SHP77 (cell line): ENCODE data around the gene EAPP.
"Not testable (repeated sequence)": the region's sequence is repeated elsewhere in the genome, so short reads cannot be mapped to it uniquely, and the experiment has no call there.

ENCODE experiments used
- DNase-seq, 2 experiments: peaks; one replicate each; lab custom pipeline; 2025; lab: John Stamatoyannopoulos, UW

The EAPP gene

DNA sequence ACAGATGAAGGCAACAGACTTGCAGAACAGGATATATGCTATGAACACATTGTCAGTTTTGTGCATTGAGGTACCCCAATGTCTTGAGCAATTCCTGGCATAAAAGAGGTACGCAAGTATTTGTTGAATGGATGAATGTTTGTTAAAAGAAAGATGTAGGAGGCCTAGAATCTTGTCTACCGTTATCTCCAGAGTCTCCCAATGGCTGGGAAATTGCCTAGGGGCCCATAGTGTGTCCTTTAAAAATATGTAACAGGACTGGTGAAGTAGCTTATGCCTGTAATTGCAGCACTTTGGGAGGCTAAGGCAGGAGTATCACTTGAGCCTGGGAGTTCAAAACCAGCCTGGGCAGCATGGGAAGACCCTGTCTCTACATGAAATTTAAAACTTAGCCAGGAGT is 57.0 kb downstream of the EAPP start:
- no peak for DNase-seq

DNA sequence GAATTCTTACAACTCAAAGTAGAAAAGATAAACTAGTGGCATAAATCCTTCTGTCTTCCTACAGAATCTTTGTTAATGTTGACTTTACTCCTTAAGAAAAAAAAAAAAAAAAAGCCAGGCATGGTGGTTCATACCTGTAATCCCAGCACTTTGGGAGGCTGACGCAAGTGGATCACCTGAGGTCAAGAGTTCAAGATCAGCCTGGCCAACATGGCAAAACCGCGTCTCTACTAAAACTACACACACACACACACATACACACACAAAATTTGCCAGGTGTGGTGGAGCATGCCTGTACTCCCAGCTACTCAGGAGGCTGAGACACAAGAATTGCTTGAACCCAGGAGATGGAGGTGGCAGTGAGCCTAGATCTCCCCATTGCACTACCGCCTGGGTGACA is 59.8 kb downstream of the EAPP start:
- no peak for DNase-seq

DNA sequence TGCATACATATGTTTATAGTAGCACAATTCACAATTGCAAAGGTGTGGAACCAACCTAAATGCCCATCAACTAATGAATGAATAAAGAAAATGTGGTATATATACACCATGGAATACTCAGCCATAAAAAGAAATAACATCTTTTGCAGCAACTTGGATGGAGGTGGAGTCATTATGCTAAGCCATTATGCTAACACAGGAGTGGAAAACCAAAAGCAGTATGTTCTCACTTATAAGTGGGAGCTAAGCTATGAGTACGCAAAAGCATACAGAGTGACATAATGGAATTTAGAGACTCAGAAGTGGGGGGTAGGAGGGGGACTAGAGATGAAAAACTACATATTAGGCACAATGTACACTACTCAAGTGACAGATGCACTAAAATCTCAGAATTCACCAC is 61.2 kb downstream of the EAPP start:
- DNase-seq: no peak

DNA sequence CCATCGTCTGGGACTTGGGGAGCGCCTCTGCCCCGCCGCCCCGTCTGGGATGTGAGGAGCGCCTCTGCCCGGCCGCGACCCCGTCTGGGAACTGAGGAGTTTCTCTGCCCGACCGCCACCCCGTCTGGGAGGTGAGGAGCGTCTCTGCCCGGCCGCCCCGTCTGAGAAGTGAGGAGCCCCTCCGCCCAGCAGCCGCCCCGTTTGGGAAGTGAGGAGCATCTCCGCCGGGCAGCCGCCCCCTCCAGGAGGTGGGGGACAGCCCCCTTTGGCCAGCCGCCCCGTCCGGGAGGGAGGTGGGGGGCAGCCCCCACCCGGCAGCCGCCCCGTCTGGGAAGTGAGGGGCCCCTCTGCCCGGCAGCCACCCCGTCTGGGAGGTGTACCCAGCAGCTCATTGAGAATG is 63.5 kb downstream of the EAPP start:
- not testable (repeated sequence) for DNase-seq

DNA sequence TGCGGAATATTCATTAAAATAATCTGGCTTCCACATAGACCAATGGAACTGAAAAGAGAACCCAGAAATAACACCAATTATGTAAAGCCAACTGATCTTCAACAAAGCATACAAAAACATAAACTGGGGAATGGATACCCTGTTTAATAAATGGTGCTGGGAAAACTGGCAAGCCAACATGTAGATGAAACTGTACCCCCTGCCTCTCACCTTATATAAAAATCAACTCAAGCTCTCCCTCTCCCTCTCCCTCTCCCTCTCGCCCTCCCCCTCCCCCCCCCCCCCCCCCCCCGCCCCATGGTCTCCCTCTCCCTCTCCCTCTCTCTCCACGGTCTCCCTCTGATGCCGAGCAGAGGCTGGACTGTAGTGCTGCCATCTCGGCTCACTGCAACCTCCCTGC is 64.3 kb downstream of the EAPP start:
- DNase-seq: no peak

DNA sequence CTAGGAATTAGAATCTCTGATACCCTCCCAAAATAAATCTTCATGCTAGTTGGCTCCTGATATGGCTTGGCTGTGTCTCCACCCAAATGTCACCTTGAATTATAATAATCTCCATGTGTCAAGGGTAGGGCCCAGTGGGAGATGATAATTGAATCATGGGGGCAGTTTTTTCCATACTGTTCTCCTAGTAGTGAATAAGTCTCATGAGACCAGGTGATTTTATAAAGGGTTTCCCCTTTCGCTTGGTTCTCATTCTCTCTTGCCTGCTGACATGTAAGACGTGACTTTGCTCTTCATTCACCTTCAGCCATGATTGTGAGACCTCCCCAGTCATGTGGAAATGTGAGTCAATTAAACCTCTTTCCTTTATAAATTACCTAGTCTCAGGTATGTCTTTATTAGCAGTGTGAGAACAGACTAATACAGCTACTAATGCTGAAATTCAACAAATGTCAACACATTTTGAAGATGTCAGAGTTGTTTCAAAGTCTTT is 65.3 kb downstream of the EAPP start:
- DNase-seq: no peak

DNA sequence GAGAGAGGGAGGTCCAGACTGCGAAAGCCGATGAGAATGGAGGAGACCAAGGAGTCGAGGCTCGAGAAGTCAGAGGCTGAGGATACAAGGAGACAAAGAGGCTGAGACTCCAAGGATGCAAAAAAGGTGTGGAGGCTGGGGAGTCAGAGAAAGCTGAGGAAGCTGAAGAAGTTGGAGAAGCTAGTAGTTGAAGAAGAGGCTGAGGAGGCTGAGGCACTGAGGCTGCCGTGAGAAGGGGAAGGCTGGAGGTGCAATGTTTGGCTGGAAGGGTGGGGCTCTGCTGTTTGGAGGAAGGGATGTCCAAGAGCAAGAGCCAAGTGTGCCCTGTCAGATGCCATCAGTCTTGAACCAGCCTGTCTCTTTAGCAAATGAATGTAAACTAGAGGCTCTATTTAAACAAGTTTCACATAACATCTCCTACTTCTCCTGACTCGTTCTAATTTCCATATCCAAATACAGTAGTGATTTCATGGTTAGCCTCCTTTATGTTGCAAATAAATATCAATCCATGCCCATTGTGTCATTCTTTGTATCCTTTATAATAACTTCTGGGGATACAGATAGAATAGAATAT is 66.7 kb downstream of the EAPP start:
- DNase-seq: no peak

DNA sequence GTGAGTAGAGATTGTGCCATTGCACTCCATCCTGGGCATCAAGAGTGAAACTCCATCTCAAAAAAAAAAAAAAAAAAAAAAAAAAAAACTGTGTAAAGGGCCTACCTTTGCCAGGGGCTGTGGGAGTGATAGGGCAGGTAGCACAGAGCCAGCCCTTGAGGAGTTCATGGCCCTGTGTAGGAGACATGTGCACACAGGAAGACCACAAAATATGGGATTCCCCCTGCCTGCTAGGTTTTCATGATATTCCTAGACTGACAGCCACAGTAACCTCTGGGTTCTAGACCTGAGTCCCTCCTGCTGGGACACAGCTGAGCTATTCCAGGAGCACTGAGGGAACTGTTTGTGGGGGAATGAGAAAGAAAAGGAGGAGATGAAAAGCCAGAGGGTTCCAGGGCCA is 69.2 kb downstream of the EAPP start:
- DNase-seq: no peak

DNA sequence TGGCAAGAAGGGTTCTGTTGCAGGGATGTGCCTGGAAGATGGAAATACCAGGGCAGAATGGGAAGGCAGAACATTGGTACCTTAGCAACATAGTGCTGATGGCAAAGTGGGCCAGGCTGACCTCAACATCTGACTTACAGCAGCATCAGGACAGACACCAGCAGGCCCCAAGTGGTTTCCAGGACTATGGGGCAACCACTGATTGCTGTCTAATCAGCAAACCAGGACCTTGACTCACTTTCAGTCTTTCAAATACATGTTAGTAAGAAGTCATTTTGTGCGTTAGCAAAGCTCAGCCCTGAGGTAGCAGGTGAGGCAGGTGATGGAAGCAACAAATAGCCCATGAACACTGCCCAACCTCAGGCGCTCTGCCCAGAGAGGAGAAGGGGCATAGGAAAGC is 72.8 kb downstream of the EAPP start:
- DNase-seq: no peak
